HepG2 (cell line): ENCODE data around the gene ANXA6. TPM values are rescaled to one million over a fixed set of nuclear protein-coding genes. Genes with fewer than 3 reads are reported as not detected.

Experiments
- ATAC-seq: fragments of 200-7000 bp; cut with Tn5 transposase; 3 replicates; pipeline ENCODE4 v1.9.1; 2020; ENCODE audit warnings: mild to moderate bottlenecking, moderate library complexity
- BruUV-seq: library from RNA; stranded (reverse); fragments of 400-500 nt; replicated peaks from 2 replicates; lab custom pipeline; 2021; lab: Mats Ljungman, UMichigan
- CTCF ChIA-PET: fragments of 300-600 bp; formaldehyde crosslinking; extraction: SDS; loops from one replicate; lab custom pipeline; 2021; ENCODE audit warnings: low total read pairs, inconsistent platforms, low intra/inter-chr PET ratio; lab: Yijun Ruan, JAX
- POLR2A ChIA-PET: fragments of 350-600 bp; sonication (Branson Sonifier 250); formaldehyde crosslinking; loops from one replicate; lab custom pipeline; 2020; ENCODE audit warnings: antibody characterized with exemption, inconsistent platforms; lab: Yijun Ruan, JAX
- DNase-seq: peaks from one replicate; pipeline ENCODE4 v3.0.0-alpha.2; 2015; ENCODE audit warnings: low spot score
- FAIRE-seq: peaks from 3 replicates; lab custom pipeline; 2011; peaks lifted over from hg19 to GRCh38; lab: Jason Lieb, UNC
- H2AFZ ChIP-seq: one replicate; pipeline ENCODE4 v1.6.1; 2011; ENCODE audit warnings: low read length, inconsistent platforms
- H3K27ac ChIP-seq: fragments of 300-600 bp; 3 replicates; pipeline ENCODE4 v1.8.0; 2011; ENCODE audit warnings: mixed run types, mild to moderate bottlenecking, mixed read lengths, low read length, inconsistent platforms; ENCODE audit not compliant: insufficient read depth; ENCODE audit errors: extremely low read length
- H3K27me3 ChIP-seq, 2 experiments: fragments of 200-600 bp in 1 of 2; 2 replicates in 1 of 2; 3 replicates in 1 of 2; pipeline versions ENCODE4 v1.6.0 to v1.8.0; 2011; ENCODE audit warnings: low read length in 2 of 2, mild to moderate bottlenecking in 2 of 2, moderate library complexity in 2 of 2, inconsistent platforms in 1 of 2; ENCODE audit not compliant: insufficient read depth in 2 of 2, control insufficient read depth in 1 of 2
- H3K36me3 ChIP-seq, 2 experiments: fragments of 200-600 bp in 1 of 2; replicated peaks in 1 of 2; 2 replicates in 1 of 2; 3 replicates in 1 of 2; pipeline versions ENCODE4 v1.5.1 to v1.8.0; 2011; ENCODE audit warnings: low read length in 2 of 2, inconsistent platforms in 1 of 2; ENCODE audit not compliant: insufficient read depth in 2 of 2, control insufficient read depth in 1 of 2
- H3K4me1 ChIP-seq: 2 replicates; pipeline ENCODE4 v1.5.1; 2012; ENCODE audit warnings: low read length, inconsistent platforms; ENCODE audit not compliant: insufficient read depth
- H3K4me2 ChIP-seq: 2 replicates; pipeline ENCODE4 v1.6.0; 2011; ENCODE audit warnings: low read depth, low read length, inconsistent platforms
- H3K4me3 ChIP-seq, 3 experiments: fragments of 200-600 bp in 1 of 3; sonication (generic), shearing (Covaris generic) in 1 of 3; replicated peaks in 1 of 3; 2 replicates each; pipeline ENCODE4 v1.5.1; 2011 to 2016; ENCODE audit warnings: low read length in 3 of 3, inconsistent platforms in 2 of 3, low read depth in 2 of 3, mild to moderate bottlenecking in 2 of 3, control low read depth in 1 of 3, mixed read lengths in 1 of 3; ENCODE audit not compliant: insufficient read depth in 1 of 3
- H3K79me2 ChIP-seq: one replicate; pipeline ENCODE4 v1.6.1; 2011; ENCODE audit warnings: low read length, inconsistent platforms; ENCODE audit not compliant: insufficient read depth
- H3K9ac ChIP-seq: 2 replicates; pipeline ENCODE4 v1.6.0; 2011; ENCODE audit warnings: mild to moderate bottlenecking, low read depth, low read length, inconsistent platforms; ENCODE audit not compliant: insufficient read depth
- H3K9me3 ChIP-seq: 2 replicates; pipeline ENCODE4 v1.5.1; 2012; ENCODE audit warnings: mild to moderate bottlenecking, low read length
- H4K20me1 ChIP-seq: 2 replicates; pipeline ENCODE4 v1.6.0; 2011; ENCODE audit warnings: inconsistent platforms, mild to moderate bottlenecking, low read length, moderate library complexity; ENCODE audit not compliant: insufficient read depth
- ATAD3A ChIP-seq: sonication (generic); formaldehyde crosslinking; IDR thresholded peaks from 2 replicates; pipeline ENCODE4 v1.4.0; 2020; ENCODE audit warnings: missing genetic modification reagents
- BCL6 ChIP-seq: IDR thresholded peaks from 2 replicates; pipeline ENCODE4 v1.6.1; 2016; ENCODE audit warnings: missing genetic modification reagents, missing compliant biosample characterization
- EED ChIP-seq: sonication (generic); formaldehyde crosslinking; IDR thresholded peaks from 2 replicates; pipeline ENCODE4 v1.5.0; 2020; ENCODE audit warnings: mild to moderate bottlenecking, missing genetic modification reagents
- NFRKB ChIP-seq: fragments of 450-650 bp; IDR thresholded peaks from 2 replicates; pipeline ENCODE4 v1.6.1; 2017
- NR2F6 ChIP-seq, 2 experiments: IDR thresholded peaks; 2 replicates each; pipeline ENCODE4 v1.6.1; 2016; ENCODE audit warnings: antibody characterized with exemption in 1 of 2, mild to moderate bottlenecking in 1 of 2
- STAT5B ChIP-seq: sonication (generic); formaldehyde crosslinking; IDR thresholded peaks from 2 replicates; pipeline ENCODE4 v1.4.0; 2020; ENCODE audit warnings: missing genetic modification reagents
- TBX3 ChIP-seq: fragments of 450-650 bp; IDR thresholded peaks from 2 replicates; pipeline ENCODE4 v1.6.1; 2017; ENCODE audit warnings: antibody characterized with exemption, mild to moderate bottlenecking, inconsistent platforms, borderline replicate concordance
- ZNF317 ChIP-seq: sonication (generic); formaldehyde crosslinking; IDR thresholded peaks from 2 replicates; pipeline ENCODE4 v1.5.0; 2020; ENCODE audit warnings: mild to moderate bottlenecking, missing genetic modification reagents
- ZNF546 ChIP-seq: sonication (generic); formaldehyde crosslinking; conservative IDR thresholded peaks from 2 replicates; pipeline ENCODE4 v1.8.1; 2023; ENCODE audit warnings: mild to moderate bottlenecking, missing genetic modification reagents
- ZSCAN30 ChIP-seq: sonication (generic); formaldehyde crosslinking; IDR thresholded peaks from 2 replicates; pipeline ENCODE4 v1.5.0; 2020; ENCODE audit warnings: mild to moderate bottlenecking, missing genetic modification reagents
- WGBS: methylation state at CpG from one replicate; pipeline ENCODE4 v1.1.6; 2017; ENCODE audit warnings: low lambda C conversion rate; 5-methylcytosine and 5-hydroxymethylcytosine counted together
- in situ Hi-C: cut with HindIII; loops from 2 replicates; pipeline ENCODE4 v1.10.0; 2017; ENCODE audit warnings: low pct_unique_long_range_greater_than_20kb; ENCODE audit not compliant: extremely low pct_ligation_motif_present
- intact Hi-C: fragments of 100-400 bp; cut with micrococcal nuclease; formaldehyde crosslinking; loops from one replicate; pipeline ENCODE4 v1.10.0; 2022; ENCODE audit not compliant: unreplicated experiment
- polyA plus RNA-seq, 8 experiments: library from polyadenylated mRNA; depleted of rRNA in 3 of 8; stranded (reverse) in 7 of 8; unstranded in 1 of 8; fragments of >200 nt; fragmentation: Illumina TruSeq in 4 of 8; extraction: Trizol in 4 of 8; gene quantifications; 2 replicates each; pipeline versions ENCODE4 v1.2.1 to v1.2.3, GENCODE V29; 2011 to 2016; ENCODE audit warnings: low read depth in 4 of 8, missing spikeins in 1 of 8, mixed read lengths in 1 of 8; ENCODE audit not compliant: insufficient read depth in 1 of 8
- total RNA-seq, 5 experiments: library from RNA; depleted of rRNA; stranded (reverse); fragments of >200 nt; fragmentation: Illumina TruSeq; extraction: Trizol; gene quantifications; 2 replicates each; pipeline ENCODE4 v1.2.3, GENCODE V29; 2016; ENCODE audit warnings: low read depth in 1 of 5
- TF ChIP-seq, protein P1 (sequence below): sonication (generic); formaldehyde crosslinking; IDR thresholded peaks from 2 replicates; pipeline ENCODE4 v1.5.1; 2020; ENCODE audit warnings: mild to moderate bottlenecking, missing genetic modification reagents, borderline replicate concordance
- TF ChIP-seq, protein P2 (sequence below): sonication (generic); formaldehyde crosslinking; IDR thresholded peaks from 2 replicates; pipeline ENCODE4 v1.4.0; 2020; ENCODE audit warnings: mild to moderate bottlenecking, missing genetic modification reagents
- TF ChIP-seq, protein P3 (sequence below): sonication (generic); formaldehyde crosslinking; IDR thresholded peaks from 2 replicates; pipeline ENCODE4 v1.4.0; 2020; ENCODE audit warnings: missing genetic modification reagents
- TF ChIP-seq, protein P4 (sequence below): sonication (generic); formaldehyde crosslinking; IDR thresholded peaks from 2 replicates; pipeline ENCODE4 v1.5.0; 2020; ENCODE audit warnings: missing genetic modification reagents

The ANXA6 gene
- total and polyA plus RNA-seq, 2 of the 13 experiments (the other 11 are each of a cell fraction or from before 2014, with no cell fraction given) = 103 to 125 TPM

DNA sequence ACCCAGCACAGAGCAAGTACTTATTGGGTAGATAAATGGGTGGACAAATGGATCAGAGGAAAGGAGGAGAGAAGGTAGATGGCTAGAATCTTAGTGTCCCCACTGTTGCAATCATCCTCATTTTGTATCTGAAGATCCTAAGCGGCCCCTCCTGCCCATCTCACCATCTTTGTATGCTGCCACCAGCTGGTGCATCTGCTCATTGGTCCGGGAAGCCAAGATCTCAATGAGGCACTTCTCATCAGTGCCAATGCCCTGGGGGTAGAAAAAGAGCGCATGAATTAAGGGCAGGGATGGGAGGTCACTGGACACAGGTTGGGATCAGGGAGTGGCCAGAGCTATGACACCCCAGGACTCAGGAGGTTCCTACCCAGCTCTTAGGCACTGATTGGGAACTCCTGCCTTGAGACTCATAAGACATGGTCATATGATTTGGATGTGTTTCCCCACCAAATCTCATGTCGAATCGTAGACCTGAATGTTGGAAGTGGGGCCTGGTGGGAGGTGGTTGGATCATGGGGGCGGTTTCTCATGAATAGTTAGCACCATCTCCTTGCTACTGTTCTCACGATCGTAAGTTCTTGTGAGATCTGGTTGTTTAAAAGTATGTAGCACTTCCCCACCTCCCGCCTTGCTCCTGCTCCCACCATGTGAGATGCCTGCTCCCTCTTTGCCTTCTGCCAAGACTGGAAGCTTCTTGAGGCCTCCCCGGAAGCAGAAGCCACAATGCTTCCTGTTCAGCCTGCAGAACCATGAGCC, 20.3 kb downstream of the ANXA6 start (continued):
- TF ChIP-seq, protein P1, sequence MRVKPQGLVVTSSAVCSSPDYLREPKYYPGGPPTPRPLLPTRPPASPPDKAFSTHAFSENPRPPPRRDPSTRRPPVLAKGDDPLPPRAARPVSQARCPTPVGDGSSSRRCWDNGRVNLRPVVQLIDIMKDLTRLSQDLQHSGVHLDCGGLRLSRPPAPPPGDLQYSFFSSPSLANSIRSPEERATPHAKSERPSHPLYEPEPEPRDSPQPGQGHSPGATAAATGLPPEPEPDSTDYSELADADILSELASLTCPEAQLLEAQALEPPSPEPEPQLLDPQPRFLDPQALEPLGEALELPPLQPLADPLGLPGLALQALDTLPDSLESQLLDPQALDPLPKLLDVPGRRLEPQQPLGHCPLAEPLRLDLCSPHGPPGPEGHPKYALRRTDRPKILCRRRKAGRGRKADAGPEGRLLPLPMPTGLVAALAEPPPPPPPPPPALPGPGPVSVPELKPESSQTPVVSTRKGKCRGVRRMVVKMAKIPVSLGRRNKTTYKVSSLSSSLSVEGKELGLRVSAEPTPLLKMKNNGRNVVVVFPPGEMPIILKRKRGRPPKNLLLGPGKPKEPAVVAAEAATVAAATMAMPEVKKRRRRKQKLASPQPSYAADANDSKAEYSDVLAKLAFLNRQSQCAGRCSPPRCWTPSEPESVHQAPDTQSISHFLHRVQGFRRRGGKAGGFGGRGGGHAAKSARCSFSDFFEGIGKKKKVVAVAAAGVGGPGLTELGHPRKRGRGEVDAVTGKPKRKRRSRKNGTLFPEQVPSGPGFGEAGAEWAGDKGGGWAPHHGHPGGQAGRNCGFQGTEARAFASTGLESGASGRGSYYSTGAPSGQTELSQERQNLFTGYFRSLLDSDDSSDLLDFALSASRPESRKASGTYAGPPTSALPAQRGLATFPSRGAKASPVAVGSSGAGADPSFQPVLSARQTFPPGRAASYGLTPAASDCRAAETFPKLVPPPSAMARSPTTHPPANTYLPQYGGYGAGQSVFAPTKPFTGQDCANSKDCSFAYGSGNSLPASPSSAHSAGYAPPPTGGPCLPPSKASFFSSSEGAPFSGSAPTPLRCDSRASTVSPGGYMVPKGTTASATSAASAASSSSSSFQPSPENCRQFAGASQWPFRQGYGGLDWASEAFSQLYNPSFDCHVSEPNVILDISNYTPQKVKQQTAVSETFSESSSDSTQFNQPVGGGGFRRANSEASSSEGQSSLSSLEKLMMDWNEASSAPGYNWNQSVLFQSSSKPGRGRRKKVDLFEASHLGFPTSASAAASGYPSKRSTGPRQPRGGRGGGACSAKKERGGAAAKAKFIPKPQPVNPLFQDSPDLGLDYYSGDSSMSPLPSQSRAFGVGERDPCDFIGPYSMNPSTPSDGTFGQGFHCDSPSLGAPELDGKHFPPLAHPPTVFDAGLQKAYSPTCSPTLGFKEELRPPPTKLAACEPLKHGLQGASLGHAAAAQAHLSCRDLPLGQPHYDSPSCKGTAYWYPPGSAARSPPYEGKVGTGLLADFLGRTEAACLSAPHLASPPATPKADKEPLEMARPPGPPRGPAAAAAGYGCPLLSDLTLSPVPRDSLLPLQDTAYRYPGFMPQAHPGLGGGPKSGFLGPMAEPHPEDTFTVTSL (CRISPR knock-in tag) = no peak
- TF ChIP-seq, protein P2, sequence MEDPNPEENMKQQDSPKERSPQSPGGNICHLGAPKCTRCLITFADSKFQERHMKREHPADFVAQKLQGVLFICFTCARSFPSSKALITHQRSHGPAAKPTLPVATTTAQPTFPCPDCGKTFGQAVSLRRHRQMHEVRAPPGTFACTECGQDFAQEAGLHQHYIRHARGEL (CRISPR knock-in tag) = no peak
- no peak for TF ChIP-seq ATAD3A (CRISPR knock-in tag)
- no peak for TF ChIP-seq ZSCAN30
- no peak for TF ChIP-seq NFRKB
- no peak for TF ChIP-seq EED
- TF ChIP-seq, all 625 proteins: peak for 0

DNA sequence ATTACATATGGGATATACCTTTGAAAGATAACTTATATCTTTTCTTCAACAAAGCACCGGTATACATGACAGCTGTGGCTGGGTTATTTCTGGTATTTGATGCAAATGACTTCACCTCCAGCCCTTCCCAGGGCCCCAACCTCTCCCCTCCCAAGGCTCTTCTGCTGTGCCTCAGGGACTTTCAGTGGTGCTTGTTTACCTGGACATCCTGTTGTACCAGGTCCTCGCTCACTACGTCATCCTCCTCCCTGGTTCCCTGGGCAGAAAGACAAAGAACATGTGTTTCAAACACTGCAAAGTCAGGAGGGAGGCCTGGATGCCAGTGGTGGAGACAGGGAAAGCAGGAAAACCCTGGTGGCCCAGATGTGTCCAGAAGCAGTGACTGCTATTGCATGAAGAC, 23.4 kb downstream of the ANXA6 start:
- CTCF ChIA-PET = no interaction called here
- intact Hi-C loops = no loop called here
- FAIRE-seq (no peak), DNase-seq (no peak), ATAC-seq (no peak)
- Histone ChIP-seq H3K4me3 (no peak overlapping the region), H3K4me1 (no peaks in the 10 kb centered on the region), H3K9me3 (no peaks in the 10 kb centered on the region), H3K27ac (no peak overlapping the region), H4K20me1 (no peaks in the 10 kb centered on the region), H2AFZ (no peak overlapping the region), H3K4me2 (no peak overlapping the region), H3K27me3 (no peaks in the 10 kb centered on the region), H3K79me2 (no peaks in the 10 kb centered on the region), H3K9ac (no peak overlapping the region), H3K36me3 (peaks cover 27 to 99% of the 10 kb centered on the region in 2 experiments)
- no peak for TF ChIP-seq TBX3
- no peak for TF ChIP-seq ZNF317
- TF ChIP-seq BCL6 (CRISPR knock-in tag) = no peak
- no peak for TF ChIP-seq NR2F6 (IDR thresholded peaks at IDR 0.05)
- no peak for TF ChIP-seq NR2F6 (CRISPR knock-in tag; IDR thresholded peaks at IDR 0.05)
- TF ChIP-seq, protein P3, sequence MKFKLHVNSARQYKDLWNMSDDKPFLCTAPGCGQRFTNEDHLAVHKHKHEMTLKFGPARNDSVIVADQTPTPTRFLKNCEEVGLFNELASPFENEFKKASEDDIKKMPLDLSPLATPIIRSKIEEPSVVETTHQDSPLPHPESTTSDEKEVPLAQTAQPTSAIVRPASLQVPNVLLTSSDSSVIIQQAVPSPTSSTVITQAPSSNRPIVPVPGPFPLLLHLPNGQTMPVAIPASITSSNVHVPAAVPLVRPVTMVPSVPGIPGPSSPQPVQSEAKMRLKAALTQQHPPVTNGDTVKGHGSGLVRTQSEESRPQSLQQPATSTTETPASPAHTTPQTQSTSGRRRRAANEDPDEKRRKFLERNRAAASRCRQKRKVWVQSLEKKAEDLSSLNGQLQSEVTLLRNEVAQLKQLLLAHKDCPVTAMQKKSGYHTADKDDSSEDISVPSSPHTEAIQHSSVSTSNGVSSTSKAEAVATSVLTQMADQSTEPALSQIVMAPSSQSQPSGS (CRISPR knock-in tag) = no peak
- TF ChIP-seq, protein P4, sequence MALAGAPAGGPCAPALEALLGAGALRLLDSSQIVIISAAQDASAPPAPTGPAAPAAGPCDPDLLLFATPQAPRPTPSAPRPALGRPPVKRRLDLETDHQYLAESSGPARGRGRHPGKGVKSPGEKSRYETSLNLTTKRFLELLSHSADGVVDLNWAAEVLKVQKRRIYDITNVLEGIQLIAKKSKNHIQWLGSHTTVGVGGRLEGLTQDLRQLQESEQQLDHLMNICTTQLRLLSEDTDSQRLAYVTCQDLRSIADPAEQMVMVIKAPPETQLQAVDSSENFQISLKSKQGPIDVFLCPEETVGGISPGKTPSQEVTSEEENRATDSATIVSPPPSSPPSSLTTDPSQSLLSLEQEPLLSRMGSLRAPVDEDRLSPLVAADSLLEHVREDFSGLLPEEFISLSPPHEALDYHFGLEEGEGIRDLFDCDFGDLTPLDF (CRISPR knock-in tag) = no peak
- no peak for TF ChIP-seq STAT5B
- no peak for TF ChIP-seq ZNF546 (CRISPR knock-in tag)
- 96% methylated on average over 3 of the region's 3 CpGs for WGBS
- BruUV-seq = no TSS peak
- POLR2A ChIA-PET = no interaction called here
- in situ Hi-C loops = no loop called here
